HG03354 (cell line): ENCODE data around the gene ZNF239.
"Not testable (repeated sequence)": the region's sequence is repeated elsewhere in the genome, so short reads cannot be mapped to it uniquely, and the experiment has no call there.

Source experiments
- ATAC-seq: cut with Tn5 transposase; IDR thresholded peaks from one replicate; pipeline ENCODE4 v1.9.1; 2021; ENCODE audit warnings: mild to moderate bottlenecking; ENCODE audit not compliant: unreplicated experiment, poor library complexity, severe bottlenecking

The ZNF239 gene

GRCh38 chr10:43585046-43585445 lies 10.6 kb upstream of the ZNF239 start:
- no peak for ATAC-seq

DNA sequence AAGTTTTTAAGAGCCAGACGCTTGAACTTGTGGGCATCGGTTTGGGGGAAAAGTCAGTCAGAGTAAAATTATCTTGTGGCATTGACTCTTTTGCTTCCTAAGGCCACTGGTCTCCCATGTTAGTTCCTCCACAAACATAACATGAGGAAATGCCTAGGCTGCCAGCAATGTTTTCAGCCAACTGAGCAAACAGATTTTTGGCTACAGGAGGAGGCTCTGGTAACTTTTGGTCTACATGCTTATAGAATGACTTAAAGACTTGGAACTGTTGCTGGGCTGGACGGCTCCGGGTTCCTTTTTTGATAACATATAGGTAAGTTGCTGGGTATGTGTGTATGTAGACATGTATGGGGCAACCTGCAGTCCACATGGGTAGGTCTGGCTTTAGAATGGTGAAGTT lies 9.6 kb upstream of the ZNF239 start:
- no peak for ATAC-seq

DNA sequence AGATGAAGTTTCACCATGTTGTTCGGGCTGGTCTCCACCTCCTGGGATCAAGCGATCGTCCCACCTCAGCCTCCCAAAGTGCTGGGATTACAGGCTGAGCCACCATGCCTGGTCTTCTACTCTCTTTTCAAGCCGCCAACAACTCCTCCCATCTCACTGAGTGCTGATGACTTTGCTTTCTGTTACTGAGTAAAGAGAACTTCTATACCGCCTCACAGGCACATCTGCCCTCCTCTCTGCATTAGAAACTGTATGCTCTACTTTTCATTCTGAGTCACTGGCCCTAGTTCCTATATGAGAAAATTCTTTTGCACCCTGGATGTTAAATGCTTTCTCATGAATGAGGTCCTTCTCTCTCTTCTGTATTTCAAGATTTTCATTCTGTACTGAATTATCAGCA lies 2.2 kb upstream of the ZNF239 start:
- ATAC-seq, result no peak

GRCh38 chr10:43576062-43576461 lies 1.6 kb upstream of the ZNF239 start:
- no peak for ATAC-seq

- ATAC-seq, result no peak
Observed at GRCh38 chr10:43574906-43575305, 490 bp upstream of the ZNF239 start.

DNA sequence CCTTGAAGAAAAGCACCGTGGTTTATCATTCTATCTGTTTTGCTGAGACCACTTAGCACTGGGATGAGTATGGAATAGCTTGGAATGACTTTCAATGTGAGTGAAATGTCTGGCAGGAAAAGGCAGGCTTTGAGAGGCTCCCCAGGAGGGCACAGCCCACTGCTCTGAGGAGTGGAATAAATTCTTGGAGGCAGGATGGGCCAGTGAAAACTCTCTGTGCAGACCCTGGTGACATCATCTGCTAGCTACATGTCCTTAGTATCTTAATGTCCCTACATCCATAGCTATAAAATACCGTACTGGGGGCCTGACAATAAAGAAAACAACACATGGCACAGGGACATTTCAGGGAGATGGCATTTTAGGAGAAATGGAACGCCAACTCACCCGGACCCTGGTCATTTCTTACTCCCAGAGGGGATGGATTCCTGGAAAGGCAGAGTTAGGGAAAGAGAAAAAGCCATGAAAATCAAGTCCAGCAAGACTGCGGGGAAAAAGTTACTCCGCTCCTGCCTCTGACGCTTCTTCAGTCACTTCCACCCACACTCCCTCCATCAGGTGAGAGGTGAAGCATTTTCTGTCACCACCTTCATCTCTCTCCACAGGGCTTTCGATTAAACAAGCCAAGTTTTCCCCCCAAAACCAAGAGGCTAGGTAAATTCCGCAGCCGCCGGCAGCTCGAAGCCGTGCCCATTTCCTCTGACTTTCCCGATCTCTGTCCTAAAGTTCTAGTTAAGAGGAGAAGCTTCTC lies 991 bp downstream of the ZNF239 start:
- no peak for ATAC-seq

GRCh38 chr10:43570971-43571370 lies 3.4 kb downstream of the ZNF239 start:
- no peak for ATAC-seq

DNA sequence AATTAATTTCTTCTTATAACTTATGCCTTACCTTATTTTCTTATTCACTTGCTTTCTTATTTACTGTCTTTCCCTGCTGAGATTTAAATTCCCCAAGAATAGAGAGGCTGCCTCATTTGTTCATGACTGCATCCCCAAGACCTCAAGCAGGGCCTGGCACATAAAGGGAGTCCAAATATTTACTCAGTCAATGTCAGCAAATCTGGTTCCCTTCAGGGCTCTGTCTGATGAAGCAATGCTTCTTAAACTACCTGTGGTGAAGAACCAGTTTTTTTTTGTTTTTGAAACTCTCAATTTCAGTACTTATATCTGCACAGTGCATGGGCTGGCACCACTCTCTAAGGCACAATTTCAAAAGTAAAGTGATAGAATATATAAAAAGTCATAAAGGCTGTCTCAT lies 4.7 kb downstream of the ZNF239 start:
- no peak for ATAC-seq

DNA sequence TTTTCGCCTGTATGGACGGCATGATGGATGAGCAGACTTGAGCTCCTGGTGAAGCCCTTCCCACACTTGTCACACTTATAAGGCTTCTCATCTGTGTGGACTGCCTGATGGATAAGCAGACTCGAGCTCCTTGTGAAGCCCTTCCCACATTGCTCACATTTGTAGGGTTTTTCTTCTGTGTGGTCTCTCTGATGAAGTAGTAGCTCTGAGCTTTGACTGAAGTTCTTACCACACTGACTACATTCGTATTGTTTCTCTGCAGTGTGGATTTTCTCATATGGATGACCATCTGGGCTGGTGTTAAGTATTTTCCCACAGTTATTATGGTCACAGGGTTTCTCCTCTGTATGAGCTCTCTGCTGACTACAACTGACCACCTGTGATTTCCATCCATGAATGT lies 17.2 kb downstream of the ZNF239 start:
- ATAC-seq, result no peak

GRCh38 chr10:43543746-43544145 lies 30.7 kb downstream of the ZNF239 start:
- ATAC-seq, result not testable (repeated sequence)

DNA sequence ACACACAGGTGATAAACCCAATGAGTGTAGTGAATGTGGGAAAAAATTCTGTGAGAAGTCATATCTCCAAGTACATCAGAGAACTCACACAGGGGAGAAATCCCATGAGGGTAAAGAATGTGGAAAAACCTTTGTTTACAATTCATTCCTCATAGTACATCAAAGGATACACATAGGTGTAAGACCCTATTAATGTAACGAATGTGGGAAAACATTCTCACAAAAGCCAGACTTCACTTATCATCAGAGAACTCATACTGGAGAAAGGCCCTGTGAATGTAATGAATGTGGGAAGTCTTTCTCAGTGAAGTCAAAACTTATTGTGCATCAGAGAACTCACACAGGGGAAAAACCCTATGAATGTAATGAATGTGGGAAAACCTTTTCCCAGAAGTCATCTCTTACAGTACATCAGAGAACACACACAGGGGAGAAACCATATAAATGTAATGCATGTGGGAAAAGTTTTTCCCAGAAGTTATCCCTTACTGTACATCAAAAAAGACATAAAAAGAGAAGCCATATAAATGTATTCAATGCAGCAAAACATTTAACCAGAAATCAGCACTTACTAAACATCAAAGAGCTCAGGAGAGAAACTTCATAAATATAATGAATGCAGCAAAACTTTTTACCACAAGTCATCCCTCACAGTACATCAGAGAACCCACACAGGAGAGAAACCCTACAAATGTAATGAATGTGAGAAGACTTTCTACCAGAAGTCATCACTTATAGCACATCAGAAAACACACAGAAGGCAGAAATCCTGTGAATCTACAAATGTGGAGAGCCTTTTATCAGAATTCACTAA lies 49.8 kb downstream of the ZNF239 start:
- no peak for ATAC-seq
